ENCODE data around the gene HOXA3. TPM values are rescaled to one million over a fixed set of nuclear protein-coding genes. Genes with fewer than 3 reads are reported as not detected.

HOXA3 gene
- total and polyA plus RNA-seq, 2 of the 8 experiments (the other 6 are each of a cell fraction or from before 2014, with no cell fraction given) = not detected

- Histone ChIP-seq H4K8ac (ENCODE audit: extremely low read depth, insufficient read depth, low read length) (no peak overlapping the region), H3K36me3 (ENCODE audit: control insufficient read depth in 2 of 4, insufficient read depth in 4 of 4, low read length in 3 of 4) (peaks cover 0 to 11% (median 0%) of the 10 kb centered on the region in 4 experiments; a peak in 1 of 8 replicates), H3K27me3 (replicated peaks in 1 of 4; ENCODE audit: control insufficient read depth in 3 of 4, extremely low read depth in 1 of 4, insufficient read depth in 3 of 4, low read length in 3 of 4) (peaks cover 94 to 100% (median 98%) of the 10 kb centered on the region in 4 experiments), H3K27ac (ENCODE audit: low read depth, low read length) (no peak overlapping the region), H3K14ac (ENCODE audit: insufficient read length) (no peak overlapping the region), H2BK12ac (ENCODE audit: low read depth, low read length) (no peak overlapping the region), H3K4ac (replicated peaks; ENCODE audit: insufficient read length, low read depth, low read length) (no peak overlapping the region), H2BK15ac (ENCODE audit: low read length) (no peak overlapping the region), H3K4me2 (ENCODE audit: insufficient read depth in 1 of 2, low read depth in 2 of 2, low read length in 2 of 2) (no peak overlapping the region), H4K91ac (replicated peaks; ENCODE audit: insufficient read length, low read length) (no peak overlapping the region), H3K56ac (replicated peaks; ENCODE audit: insufficient read length, low read depth, low read length) (no peak overlapping the region), H2BK120ac (replicated peaks; ENCODE audit: low read depth, low read length) (no peak overlapping the region), H2BK5ac (ENCODE audit: low read depth, low read length) (no peak overlapping the region), H3K9ac (replicated peaks in 1 of 4; ENCODE audit: extremely low read depth in 1 of 4, low read depth in 3 of 4, low read length in 3 of 4) (no peak overlapping the region), H3K4me1 (replicated peaks in 1 of 4; ENCODE audit: control insufficient read depth in 3 of 4, insufficient read depth in 4 of 4, low read length in 3 of 4) (peaks cover 0 to 14% (median 10%) of the 10 kb centered on the region in 4 experiments; a peak in 6 of 7 replicates), H2BK20ac (ENCODE audit: low read length) (no peak overlapping the region), H3K79me2 (ENCODE audit: control insufficient read depth in 1 of 2, insufficient read depth in 2 of 2, low read length in 2 of 2) (no peaks in the 10 kb centered on the region), H4K20me1 (replicated peaks in 1 of 2; ENCODE audit: control insufficient read depth in 1 of 2, insufficient read depth in 2 of 2, low read length in 2 of 2) (peaks cover 17 to 37% of the 10 kb centered on the region in 2 experiments), H3K23me2 (ENCODE audit: low read depth, low read length) (0 out of 2 replicates have a peak, but pooled peaks cover 1% of the 10 kb centered on the region), H2AFZ (ENCODE audit: low read length) (no peak overlapping the region), H3K9me3 (ENCODE audit: insufficient read depth in 2 of 2, low read depth in 1 of 2, low read length in 1 of 2) (no peaks in the 10 kb centered on the region), H2AK5ac (ENCODE audit: low read depth, low read length) (0 out of 2 replicates have a peak overlapping the region, but pooled peaks have one; percentile 53), H4K5ac (ENCODE audit: insufficient read length, low read depth, low read length) (no peak overlapping the region), H3K23ac (ENCODE audit: insufficient read length) (no peak overlapping the region), H3K18ac (ENCODE audit: extremely low read depth, low read length) (no peak overlapping the region), H3K79me1 (ENCODE audit: low read depth, low read length) (no peaks in the 10 kb centered on the region), H3K4me3 (ENCODE audit: extremely low read depth in 1 of 4, insufficient read depth in 2 of 4, low read depth in 3 of 4, low read length in 4 of 4) (no peak overlapping the region)
- ChIA-PET CTCF (ENCODE audit: partially characterized antibody) (interaction anchor here (0.9 to 1.2 kb wide), 4 partner anchors 8 to 16 kb away, joined by 3 to 5 read pairs (median 3); no protein-coding TSS in a partner anchor), POLR2A (ENCODE audit: partially characterized antibody) (interaction anchor here (1.1 to 2.8 kb wide), 2 partner anchors 8 to 11 kb away, joined by 3 to 6 read pairs; partner anchors contain the start of gene HOXA1)
- WGBS, 2 experiments (ENCODE audit: extremely low coverage in 1 of 2, insufficient coverage in 1 of 2, insufficient read length in 1 of 2, insufficient replicate concordance in 2 of 2, low coverage in 1 of 2, low lambda C conversion rate in 2 of 2, missing lambda C conversion rate in 1 of 2) = 25% methylated on average over 13 of the region's 13 CpGs; no CpG with 5 or more reads in 1 of the 2 experiments
- DNase-seq (ENCODE audit: low read depth in 1 of 2, low spot score in 2 of 2) (no peak), FAIRE-seq (no peak)
- peak; percentile 78 for TF ChIP-seq RNF2 (IDR thresholded peaks at IDR 0.05; ENCODE audit: borderline replicate concordance, low read depth, low read length, missing control alignments, poor library complexity, severe bottlenecking)
- TF ChIP-seq POLR2A (IDR thresholded peaks at IDR 0.05; ENCODE audit: control extremely low read depth in 1 of 2, low read depth in 2 of 2, low read length in 2 of 2) = no peak
- no peak; the same call in 1 of the 2 replicates for TF ChIP-seq CBX8 (IDR thresholded peaks at IDR 0.05; ENCODE audit: borderline replicate concordance, low read depth, low read length)
Measured at GRCh38 chr7:27104341-27105058, 47.9 kb downstream of the HOXA3 start.
